Hippocampal formation (tissue), 2 donors: ENCODE data around the gene SAP30BP.
A peak's percentile ranks its signal among the peaks of the same experiment; 100 is the strongest.

ENCODE experiments used
- DNase-seq, 2 donors: peaks; one replicate each; lab custom pipeline; 2025; lab: John Stamatoyannopoulos, UW

Gene SAP30BP

DNA sequence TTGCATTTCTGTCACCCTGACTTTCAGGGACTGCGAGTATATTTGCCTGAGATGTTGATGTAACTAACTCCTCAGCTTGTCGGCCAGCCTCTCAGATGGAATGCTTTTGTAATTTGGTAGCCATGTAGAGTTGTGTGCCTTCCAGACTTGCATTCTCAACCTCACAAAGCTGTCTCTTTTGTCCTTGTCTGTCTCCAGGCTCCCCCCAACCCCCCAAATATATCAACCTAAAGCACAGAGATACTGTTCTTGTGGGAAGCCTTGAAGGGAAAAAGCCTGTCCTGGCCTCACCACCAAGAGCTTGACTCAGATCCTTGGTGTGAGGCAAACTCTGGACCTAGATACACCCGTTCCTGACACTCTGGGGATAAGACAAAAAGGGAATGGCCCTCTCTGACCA, 18.4 kb downstream of the SAP30BP start:
- DNase-seq, result no peak

- DNase-seq, result no peak
These were observed 21.2 kb downstream of the SAP30BP start for GRCh38 chr17:75688209-75688825.

DNA sequence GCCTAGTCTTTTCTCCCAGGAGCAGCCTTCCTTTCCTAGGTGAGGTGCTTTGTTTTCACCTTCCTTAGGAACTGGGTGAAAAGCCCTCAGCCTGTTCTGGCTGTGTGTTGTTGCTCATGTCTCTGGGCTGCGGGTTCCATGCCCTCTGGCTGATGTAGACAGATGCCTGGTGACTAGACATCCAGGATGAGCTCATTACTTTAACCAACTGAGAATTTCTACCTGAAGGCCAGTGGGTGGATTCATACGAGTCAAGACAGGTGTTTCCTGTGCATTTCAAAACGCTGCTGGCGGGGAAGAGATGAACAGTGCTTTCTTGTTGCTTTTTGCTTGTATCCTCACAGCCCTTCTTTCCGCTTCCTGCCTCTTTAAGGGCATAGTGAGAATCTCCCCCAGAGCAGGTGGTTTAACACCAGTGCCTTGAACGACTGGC, 22.3 kb downstream of the SAP30BP start:
- no peak for DNase-seq

DNA sequence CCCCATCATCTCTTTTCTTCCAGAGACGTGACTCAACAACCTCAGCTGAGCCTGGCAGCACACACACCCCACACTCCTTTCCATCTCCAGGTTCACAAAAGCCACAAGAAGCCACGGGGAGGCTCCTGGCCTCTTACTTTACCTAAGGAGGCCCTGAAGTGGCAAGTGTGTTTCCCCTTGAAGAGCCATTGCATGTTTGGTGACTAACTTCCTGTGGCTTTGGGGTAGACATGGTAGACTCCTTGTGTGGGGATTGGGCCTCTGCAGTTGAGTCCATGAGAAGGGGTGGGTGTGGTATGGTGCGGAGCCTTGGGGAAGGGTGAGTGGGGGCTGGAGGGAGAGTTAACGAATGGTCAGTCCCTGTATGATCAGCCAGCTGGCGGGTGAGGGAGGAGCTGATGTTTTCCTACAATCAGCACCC, 24.2 kb downstream of the SAP30BP start:
- no peak for DNase-seq

DNA sequence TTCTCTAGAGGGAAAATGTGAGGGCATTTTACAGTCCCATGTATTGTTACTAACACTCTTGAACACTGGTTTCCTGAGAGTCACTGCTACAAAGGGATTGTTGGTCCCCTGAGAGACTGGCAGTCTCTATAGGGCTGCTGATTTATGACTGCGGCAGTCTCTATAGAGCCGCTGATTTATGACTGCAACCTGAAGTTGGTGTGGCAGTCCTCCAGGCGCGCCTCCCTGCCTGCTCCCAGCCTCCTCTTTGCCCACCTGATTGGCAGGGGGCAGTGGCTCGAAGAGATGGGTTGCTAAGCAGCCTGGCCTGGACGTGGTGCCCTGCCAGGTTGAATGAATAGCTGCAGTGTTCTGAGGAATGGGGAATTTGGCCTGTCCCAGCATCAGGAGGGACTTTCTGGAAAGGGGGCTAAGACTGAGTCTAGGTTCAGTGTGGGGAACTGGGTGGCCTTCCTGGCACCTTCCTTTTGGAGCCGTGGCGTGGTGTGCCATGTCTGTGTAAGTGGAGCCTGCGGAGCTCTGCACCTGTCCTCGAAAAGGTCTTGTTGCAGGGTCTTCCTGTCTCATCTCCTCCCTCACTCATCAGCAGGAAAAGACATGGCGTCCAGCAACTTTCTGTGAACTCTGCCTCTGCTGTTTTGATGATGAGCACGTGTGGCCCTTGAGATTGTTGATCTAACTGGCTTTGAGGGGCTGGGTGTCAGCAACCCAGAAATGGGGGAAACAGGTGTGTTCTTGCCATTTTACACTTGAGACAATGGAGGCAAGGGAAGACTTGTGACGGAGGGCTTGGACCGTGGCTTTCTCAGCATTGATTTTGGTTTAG, 24.9 kb downstream of the SAP30BP start:
- DNase-seq, result peak; percentile 59 to 74

DNA sequence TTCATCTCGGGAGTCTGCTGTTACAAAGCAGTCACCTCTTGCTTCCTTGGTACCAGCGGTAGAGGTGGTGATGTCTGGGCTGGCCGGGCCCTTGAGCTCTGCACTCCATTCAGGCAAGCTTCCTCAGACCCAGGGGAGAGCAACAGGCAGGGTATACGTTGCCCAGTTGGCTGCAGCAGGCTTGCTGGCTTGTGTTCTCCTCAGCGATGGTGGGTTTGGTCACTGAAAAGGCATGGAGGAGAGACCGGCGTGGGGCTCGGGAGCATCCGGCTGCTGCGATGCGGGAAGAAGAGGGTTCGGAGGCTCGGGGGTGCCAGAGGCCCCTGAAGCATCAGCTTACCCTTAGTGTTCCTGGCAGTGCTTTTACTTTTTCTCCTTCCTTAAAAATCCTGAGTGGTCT, 25.8 kb downstream of the SAP30BP start:
- no peak for DNase-seq

GRCh38 chr17:75693500-75694481, 26.7 kb downstream of the SAP30BP start:
- peak; percentile 89 to 93 for DNase-seq

DNA sequence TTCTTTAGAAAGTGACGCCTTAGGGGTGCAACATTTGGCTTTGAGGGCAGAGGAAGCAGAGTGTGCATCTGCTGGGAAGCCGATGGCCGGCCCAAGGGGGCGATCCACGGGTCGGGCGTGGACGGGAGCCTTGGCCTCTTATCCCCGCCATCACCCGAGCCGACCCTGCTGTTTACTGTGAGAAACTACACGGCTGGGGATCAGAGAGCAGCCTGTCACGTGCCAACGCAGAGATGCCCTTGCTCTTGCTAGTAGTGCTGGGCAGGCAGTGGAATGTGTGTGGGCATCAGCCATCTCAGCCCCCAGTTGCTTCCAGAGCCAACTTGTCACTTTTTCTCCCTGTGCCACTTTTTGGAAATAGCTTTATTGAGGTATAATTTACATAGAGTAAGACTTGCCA, 27.4 kb downstream of the SAP30BP start:
- DNase-seq, result no peak

- DNase-seq, result no peak
These were observed 28.1 kb downstream of the SAP30BP start for GRCh38 chr17:75695141-75695829.

GRCh38 chr17:75695830-75696271, 28.7 kb downstream of the SAP30BP start:
- peak; percentile 22 to 49 for DNase-seq

DNA sequence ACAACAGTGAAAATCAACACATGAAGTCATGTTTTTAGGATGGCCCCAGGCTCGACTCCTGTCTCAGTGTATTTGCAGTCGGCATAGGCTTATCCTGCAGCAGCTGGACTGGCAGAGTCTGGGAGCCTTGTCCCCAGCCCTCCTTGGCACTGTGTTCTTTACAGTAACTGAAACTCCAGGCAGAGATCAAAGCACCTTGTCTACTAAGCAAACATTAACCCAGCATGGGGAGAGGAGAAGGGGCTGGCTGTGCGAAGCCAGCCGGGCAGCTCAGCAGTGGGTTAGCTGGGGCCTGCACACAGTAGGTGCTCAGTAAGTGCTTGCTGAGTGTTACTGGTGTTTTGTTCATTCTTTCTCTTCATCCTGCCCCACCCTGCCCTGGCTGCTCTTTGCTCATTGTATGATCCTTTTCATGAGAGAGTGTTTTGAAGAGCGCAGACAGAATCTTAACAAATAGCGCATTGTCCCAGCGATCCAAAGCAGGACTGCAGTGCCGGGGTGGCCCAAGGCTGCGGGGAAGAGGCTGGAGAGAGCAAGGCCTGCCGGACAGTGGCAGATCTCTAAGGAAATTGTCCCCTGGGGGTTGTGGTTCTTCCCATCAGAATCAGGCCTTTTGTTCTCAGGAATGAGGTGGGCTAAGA, 30.6 kb downstream of the SAP30BP start:
- peak; percentile 79 to 95 for DNase-seq

- DNase-seq, result no peak
These were observed 31.5 kb downstream of the SAP30BP start for GRCh38 chr17:75698659-75699058.

- DNase-seq, result no peak
These were observed 34.1 kb downstream of the SAP30BP start for GRCh38 chr17:75701288-75701687.

DNA sequence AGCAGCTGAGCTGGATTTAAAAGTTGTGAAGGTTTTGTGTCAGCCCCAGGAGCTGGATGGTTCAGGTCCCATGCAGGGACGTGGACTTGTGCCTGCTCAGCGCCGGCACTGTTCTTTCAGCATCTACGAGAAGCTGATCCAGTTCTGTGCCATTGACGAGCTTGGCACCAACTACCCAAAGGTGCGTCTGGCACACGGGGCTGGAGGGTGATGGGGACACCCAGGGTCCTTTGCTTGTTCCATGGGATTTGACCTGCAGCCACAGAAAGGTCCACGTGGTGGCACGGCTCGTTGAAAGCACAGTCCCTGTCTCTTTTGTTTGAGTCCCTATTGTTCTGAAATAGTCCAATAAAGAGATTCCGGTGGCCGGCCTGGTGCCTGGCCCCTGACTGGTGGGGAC, 36.1 kb downstream of the SAP30BP start:
- no peak for DNase-seq

GRCh38 chr17:75703591-75703990, 36.5 kb downstream of the SAP30BP start:
- no peak for DNase-seq

DNA sequence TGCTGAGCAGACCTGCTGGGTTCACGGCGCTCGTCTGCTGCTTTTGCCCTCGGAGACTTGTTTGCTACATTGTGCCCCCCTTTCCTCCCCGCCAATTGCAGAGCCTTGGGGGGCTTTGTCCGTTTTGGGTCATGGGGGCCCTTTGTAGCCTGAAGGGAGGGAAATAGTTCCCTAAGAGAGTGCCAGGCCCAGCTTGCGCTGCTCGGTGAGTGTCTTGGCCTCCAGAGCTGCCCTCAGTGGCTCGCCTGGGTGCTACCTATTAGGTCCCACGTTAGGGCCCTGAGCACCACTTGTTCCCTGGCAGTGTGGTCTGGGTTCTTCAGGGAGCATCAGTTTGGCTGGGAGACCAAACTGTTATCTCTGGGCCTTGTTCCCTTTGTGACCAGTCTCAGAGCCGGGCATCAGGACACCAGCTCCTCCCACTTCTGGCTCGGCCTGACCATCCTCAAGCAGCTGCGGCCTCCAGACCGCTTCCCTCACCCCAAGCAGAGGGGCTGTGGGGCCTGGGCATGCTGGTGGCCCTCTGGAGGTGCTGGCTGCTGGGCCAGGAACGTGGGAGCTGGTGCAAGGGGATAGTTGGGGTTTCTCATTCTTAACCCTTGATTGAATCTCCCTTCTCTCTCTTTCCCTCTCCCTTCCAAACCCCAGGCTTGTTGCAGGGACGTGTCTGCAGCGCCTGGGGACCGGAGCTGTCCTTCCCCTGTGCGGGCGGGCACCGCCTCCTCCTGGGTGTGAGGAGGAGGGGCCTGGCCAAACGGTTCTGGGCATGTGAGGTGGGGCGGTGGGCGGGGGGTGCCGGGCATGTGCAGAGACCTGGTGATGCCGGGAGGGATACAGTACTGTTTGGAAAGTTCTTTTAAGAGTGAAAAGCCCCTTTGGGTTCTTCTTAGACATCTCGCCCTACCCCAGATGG, 38.1 kb downstream of the SAP30BP start:
- DNase-seq, result peak in 1 of 2 donors; percentile 34

GRCh38 chr17:75706042-75706728, 39.0 kb downstream of the SAP30BP start:
- DNase-seq, result no peak

- DNase-seq, result no peak
These were observed 40.0 kb downstream of the SAP30BP start for GRCh38 chr17:75707079-75707571.

DNA sequence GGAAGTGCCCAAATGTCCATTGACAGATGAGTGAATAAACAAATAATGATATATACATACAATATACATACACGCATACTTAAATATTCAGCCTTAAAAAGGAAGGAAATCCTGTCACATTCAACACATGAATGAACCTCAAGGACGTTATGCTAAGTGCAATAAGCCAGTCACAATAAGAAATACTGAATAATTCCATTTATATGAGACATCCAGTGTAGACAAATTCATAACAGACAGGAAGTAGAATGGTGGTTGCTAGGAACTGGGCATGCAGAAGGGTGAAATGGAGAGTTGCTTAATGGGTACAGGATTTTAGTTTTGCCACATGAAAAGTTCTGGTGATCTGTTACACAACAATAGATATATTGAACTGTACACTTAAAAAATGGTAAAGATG, 45.3 kb downstream of the SAP30BP start:
- no peak for DNase-seq
